Fibroblast of gingiva (primary cell): Measurements from ENCODE around the gene NAP1L1.

Experiments
- DNase-seq: peaks from one replicate; pipeline ENCODE4 v3.0.0-alpha.2; 2011; ENCODE audit warnings: low read depth

Gene NAP1L1

DNA sequence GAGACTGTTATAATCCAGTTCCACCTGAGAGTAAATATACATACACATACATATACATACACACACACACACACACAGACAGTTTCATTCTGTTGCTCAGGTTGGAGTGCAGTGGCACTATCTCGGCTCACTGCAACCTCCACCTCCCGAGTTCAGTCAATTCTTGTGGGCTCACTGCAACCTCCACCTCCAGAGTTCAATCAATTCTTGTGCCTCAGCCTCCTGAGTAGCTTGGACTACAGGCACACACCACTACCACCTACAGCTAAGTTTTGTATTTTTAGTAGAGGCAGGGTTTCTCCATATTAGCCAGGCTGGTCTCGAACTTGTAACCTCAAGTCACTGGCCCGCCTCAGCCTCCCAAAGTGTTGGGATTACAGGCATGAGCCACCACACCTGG lies 44.0 kb downstream of the NAP1L1 start:
- no peak for DNase-seq

DNA sequence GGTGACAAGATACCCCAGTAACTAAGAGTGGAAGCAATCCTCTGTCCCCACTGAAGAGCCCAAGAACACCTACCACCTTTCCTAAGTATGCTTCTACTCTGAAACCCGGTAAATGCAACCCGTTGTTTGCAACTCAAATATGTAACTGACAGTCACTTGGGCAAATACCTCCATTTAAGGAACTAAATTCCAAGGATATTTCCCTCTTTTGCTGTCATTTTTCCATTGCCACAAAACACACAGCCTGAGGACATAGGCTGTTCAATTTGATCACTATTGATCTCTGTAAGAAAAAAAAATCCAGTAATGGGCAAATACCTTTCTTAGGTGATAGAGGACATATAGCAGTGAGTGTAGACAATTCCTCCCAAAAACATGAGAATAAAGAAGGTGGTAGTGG lies 46.3 kb downstream of the NAP1L1 start:
- no peak for DNase-seq

DNA sequence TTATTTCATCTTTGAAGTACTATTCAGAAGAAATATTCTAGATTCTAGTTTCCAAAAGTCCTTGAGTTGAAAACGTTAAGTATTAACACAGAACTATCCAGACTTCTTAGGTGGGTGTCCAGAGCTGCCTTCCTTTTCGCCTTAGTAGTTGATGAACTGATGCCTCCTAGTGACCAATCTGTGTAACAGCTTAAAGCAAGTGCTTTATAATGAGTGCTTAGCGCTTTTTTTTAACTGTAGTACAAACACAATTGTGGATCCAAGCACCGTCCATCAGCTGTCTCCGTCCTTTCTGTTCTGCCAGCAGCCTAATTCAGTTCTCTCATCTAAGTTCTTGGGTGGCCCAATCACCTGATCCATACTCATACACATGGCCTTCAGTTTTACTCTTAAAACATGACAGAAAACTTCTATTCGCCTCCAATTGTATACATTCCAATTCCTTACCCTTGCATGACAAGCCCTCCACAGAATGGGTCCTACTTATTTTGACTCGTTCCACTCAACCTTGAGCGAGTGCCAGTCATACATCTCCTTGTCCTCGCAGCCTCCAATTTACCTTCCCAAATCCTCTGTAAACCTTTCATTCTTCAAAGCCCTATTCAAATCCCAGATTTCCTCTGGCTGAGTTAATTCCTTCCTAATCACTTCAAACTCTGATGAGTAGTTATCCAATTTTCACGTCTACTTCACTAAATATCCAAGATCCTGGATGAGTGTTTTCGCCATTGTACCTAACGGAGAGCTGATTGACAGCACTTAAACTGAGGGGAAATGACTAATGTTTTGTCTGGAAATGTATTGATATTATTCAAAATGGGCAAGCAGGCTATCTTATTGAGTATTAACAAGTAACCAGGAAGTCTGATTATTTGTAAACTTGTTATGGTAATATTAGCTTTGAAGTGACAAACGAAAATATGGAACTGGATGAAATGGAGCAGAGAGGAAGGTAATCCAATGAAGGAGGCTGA lies 47.1 kb downstream of the NAP1L1 start:
- peak; percentile 81 for DNase-seq

DNA sequence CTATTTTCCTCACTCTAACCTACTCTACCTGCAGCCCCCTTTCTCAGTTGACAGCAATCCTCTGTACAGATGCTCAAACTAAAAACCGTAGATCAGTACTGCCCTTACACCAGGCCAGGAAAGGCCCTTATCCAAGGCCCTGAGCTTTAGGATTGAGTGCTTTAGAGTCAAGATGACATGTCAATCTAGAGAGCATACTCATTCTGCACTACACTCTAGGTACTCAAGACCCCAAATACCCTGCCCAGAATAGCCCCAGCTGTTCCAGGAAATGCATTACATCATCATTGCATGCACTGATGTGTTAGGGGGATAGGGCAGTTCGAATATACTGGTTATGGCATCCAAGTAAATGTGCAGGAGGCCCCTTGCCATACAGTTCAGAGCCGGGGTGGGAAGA lies 49.4 kb downstream of the NAP1L1 start:
- no peak for DNase-seq

DNA sequence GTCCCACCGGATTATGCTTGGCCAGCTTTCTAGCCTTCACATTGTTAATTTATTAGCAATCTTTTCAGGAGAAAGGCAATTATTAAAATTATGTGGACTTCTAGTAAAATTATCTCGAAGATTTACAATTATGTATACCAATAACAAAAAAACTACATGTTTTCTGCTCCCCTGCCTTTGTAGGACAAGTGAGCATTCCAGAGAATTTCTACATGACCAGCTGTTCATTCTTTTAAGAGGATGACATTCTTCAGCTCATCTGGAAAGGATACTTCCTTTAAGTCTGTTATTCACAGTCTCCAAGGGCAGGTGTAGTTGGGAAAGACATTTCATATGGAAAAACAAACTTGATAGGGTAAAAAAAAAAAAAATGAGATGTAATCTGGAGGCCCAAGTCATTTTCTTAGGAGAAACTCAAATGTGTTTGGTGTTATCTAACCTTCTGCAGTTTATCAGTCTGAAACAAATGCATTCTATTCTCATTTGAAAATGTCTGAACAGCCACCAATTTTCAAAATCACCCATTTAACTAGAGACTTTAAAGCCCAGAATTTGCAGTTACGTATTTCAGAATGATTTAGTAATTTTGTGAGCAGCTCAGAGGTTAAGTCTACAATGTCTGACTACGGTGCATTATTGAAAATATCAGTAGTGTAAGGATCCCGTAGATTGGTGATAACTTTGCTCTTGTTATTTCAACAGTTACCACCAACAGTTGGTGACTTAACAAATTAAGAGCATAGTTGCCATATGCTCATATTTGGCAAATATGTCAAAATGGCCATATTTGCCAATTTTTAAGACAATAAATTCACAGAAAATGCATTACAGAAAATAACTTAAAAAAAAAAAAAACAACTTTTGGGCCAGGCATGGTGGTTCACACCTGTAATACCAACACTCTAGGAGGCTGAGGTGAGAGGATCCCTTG lies 51.1 kb downstream of the NAP1L1 start:
- DNase-seq, result peak; percentile 60

DNA sequence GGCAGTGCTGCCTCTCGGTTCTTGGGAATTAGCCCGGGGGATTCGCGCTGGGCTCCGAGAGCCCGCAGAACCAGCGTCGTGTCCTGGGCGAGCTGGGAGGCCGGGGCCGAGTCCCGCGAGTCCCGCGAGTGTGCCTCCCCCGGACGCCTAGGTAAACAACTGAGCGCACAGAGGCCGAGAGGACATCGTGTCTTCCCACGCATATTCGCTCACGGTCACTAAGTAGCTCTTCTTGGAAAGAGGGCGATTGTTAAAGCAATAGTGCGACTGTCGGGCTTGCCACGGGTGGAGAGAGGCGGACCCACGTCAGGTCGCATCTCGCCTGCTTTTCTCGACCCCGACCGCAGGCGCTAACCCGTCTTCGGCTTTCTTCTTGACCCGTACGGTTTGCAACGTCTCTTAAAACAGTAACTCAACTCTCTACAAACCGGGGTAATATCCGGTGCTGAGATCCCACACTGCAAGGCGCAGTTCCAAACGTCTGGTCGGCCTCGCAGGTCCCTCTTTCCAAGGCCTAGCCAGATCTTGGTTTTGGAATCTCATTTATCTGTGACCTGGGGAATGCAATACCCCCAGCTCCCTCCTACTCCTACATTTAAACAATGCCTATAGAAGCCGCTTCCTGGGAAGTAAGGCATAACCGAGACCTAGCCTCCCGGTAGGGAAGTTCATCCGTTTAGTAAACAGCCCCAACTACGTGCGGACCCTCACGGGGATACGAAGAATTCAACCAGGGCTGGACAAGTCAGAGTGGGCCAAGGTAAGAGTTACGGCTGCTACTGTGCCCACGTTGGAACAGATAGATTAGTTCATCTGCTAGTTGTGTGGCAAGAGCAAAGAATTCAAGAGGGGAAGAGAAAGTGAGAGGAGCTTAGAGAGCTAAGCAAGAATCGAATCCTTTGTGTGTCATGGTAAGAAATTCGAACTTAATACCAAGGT lies 52.2 kb downstream of the NAP1L1 start:
- peak; percentile 61 for DNase-seq

DNA sequence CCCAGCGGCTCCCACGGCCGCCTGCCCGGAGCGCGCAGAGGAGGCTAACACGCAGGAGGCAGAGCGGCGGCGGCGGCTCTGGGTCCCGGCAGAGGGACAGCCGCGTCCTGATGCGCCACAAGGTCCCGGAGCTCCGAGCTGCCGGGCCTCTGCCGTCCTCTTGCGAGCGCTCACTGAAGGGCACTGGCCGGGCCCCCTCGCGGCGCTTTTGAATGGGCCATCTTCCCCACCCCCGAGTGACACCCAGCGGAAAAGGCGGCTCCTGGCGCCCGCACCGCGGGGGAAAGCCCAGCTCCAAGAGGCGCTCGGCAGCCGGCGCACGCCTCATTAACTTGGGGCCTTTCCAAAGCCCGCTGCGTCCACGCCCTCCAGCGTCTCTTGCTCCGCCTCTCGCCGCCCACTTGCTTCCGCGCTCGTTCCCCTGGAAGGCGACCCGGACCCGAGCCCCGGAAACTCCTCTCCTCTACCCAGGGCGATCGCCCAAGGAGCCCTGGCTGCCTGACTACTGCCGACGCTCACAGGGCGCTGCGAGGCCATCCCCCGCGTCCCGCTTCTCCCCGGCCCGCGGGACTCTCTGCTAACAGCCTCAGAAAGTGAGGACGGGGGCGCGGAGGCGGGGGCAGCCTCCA lies 53.0 kb downstream of the NAP1L1 start, which contains the start of gene PHLDA1:
PHLDA1 (minus strand) TSS at position 363 of the 629 bp plus-strand sequence.
- DNase-seq, result peak; percentile 99

DNA sequence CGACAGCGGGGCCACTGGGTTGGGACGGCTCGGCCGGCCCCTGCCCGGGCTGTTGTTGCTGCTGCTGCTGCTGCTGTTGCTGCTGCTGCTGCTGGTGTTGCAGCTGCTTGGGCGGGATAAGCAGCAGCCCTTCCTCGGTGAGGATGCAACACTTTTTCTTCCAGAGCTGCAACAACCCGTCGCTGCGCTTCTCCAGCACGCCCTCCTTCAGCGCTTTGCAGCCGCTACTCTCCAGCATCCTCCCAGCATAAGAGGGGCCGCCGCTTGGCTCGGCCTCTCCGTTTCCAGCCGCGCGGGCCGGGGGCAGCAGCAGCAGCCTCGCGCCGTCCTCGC lies 53.4 kb downstream of the NAP1L1 start:
- no peak for DNase-seq

DNA sequence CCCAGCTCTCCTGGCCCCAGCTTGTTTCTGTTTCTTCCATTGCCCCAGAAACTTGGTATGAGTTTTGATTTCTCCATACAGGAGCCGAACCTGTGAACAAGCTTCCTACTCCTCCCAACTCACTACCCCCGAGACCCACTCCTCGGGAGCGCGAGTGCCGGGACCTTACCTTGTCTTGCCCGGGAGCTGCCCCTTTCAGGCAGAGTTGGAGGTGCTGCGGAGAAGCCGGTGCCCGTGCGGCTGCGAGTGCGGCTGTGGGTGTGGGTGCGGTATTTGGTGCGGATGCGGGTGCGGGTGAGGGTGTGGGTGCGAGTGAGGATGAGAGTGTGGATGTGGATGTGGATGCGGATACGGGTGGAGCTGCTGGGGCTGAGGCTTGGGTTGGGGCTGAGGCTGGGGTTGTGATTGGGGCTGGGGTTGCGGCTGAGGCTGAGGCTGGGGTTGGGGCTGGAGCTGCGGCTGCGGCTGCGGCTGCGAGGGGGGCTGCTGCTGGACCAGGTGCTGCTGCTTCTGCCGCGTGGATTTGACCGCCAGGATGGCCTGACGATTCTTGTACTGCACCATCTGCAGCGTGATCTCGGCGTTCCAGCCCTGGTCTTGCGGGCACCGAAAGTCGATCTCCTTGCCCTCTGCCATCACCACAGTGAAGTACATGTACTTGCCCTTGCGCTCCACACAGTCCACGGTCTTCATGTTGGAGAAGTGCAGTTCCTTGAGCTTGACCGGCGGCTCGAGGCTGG lies 54.0 kb downstream of the NAP1L1 start:
- DNase-seq, result peak; percentile 57

DNA sequence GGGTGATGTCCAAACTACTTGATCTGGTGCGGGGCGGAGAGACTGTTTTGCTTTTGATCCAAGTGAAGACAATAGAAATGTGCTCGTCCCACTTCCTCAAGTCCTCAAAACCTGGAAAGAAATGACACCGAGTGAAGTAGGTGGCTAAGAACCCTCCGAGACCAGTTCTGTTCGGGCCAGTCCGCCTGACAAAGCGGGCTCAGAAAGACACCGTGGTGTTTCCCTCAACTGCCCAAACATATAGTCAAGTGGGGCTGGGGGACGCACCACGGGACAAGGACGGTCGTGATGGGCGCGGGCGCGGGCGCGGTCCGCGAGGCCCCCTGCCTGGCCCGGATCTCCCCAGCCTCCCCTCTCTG lies 54.5 kb downstream of the NAP1L1 start:
- DNase-seq, result peak; percentile 44

DNA sequence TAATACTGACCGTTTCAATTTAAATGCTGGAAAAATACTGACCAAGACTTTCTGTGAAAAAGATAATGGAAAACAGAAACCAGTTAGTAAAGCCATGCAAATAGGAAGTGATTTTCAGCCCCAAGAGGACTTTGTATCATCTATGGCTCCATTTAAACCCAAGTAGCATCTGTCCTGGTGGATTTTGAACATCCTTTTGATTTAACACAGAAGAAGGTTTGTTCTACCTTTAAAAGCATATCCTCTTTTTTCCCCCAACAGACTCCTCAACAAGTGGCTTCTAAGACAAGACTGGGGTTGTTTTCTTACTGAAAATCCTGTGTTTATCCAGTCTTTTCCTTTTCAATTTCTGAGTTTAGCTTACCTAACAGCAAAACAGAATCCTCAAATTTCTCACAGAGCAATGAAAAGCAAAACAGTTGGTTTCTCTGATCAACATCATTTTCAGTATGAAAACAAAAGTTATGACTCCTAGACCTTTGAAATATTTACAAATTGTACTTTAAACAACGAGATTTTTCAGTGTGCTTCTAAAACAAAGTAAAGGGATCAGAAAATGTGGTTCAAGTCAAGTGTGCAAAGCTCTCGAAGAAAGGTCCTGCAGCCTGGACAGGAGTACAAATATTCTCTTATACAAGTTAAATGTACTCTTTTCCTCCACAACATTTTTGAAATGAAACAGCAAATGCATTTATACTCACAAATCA lies 55.8 kb downstream of the NAP1L1 start:
- no peak for DNase-seq

DNA sequence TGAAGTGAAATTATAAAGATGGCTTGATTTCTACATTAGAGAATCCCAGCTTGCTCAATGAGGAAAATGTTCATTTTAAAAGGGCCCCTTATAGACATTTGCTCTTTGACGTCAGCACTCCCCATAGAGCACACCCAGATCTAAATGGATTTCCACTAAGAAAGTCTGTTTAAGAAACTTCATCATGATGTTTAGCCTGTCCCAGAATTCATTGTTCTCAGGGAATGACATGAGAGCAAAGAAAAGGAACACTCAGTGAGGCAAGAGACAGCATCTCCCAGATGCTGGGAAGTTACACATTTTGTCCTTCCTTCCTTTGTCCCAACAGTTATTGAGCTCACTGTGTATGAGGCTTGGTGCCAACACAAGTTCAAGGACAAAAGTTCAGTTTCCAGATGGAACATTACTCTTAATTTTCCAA lies 57.8 kb downstream of the NAP1L1 start:
- peak; percentile 72 for DNase-seq

DNA sequence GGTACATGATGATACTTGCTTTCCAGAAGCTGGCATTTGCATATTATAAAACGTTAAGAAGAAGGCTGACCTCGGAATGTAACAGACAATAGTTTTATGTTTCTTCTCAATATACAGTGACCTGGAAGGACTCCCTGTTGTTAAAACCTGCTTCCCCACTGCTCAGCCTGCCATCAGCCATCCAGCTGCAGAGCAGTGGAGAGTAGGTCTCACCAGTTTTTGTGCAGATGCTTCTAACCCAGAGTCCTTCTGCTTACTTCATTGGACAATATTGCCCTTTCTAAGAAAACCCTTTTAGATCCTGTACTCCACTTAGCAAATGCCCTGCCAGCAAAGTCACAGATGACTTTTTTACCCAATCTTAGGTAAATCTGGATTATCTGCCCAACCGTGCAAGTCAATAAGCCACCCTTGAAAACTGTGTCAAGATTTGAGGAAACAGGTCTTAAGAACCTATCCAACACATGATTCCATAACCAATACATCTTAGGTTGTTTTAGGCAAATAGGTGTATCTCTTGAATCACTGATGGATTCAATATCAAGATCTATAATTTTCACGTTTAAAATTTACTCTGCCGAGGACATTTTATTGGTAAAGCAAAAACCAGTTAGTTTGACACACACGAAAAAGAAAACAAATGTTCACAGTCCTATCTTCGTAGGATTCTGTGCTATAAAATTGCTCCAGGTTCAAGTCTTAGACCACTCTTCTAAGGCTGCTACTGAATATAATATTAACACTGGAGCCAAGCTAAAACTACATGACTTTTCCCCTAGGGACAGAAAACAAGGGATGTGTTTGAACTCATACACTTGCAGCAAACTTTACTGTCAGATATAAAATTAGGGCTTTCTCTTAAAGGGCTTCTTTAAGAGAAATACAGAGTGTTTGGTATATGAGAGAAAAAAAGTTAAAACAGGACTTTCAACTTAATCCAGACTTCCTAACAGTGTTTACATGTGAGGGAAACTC lies 58.6 kb downstream of the NAP1L1 start:
- peak; percentile 75 for DNase-seq

DNA sequence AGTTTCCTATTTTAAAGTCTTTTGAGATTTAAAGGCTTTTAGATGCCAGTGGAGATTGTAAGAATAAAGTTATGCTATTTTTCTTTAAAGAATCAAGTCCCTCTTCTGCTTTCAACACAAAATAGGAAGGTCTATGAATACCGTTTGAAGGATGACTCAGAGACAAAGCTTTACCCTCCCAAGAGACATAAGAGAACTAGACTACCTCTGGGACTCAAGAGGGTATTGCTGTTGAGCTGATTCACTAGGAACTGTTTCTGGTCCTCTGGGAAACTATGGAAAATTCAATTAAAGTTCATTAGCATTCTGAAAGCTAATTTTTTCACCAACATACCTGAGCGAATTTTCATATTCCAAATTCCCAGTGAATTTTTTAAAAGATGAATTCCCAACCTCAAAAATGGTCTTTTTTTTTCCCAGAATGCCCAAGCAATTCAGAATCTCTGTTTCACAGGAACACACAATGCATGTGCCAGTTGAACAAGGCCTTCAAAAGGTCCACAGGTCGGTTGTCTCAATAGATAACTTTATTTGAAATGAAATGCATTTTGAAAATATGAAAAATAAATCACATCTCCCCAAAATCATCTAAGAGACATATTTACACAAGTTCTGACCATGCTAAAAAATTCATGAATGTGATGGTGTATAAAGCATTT lies 59.4 kb downstream of the NAP1L1 start:
- DNase-seq, result peak; percentile 89

DNA sequence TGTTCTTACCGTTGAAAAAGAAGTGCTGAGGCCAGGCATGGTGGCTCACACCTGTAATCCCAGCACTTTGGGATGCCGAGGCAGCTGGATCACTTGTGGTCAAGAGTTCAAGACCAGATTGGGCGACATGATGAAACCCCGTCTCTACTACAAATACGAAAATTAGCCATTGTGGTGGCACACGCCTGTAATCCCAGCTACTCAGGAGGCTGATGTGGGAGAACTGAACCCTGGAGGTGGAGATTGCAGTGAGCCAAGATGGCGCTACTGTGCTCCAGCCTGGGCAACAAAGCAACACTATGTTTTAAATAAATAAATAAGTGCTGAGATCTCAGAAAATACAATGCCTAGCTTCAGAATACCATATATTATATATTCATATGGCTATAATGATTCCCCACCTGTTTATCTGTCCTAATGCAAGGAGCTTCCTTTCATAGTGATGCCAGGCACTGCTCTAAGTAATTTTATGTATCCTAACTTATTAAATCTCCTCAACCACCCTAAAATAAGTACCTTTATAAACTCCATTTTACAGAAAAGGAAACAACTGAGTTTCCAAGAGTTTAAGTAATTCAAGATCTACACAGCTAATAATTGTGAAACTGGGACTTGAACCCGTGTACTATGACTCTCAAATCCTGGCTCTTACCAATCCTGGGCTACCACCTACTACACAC lies 60.2 kb downstream of the NAP1L1 start:
- peak; percentile 35 for DNase-seq

DNA sequence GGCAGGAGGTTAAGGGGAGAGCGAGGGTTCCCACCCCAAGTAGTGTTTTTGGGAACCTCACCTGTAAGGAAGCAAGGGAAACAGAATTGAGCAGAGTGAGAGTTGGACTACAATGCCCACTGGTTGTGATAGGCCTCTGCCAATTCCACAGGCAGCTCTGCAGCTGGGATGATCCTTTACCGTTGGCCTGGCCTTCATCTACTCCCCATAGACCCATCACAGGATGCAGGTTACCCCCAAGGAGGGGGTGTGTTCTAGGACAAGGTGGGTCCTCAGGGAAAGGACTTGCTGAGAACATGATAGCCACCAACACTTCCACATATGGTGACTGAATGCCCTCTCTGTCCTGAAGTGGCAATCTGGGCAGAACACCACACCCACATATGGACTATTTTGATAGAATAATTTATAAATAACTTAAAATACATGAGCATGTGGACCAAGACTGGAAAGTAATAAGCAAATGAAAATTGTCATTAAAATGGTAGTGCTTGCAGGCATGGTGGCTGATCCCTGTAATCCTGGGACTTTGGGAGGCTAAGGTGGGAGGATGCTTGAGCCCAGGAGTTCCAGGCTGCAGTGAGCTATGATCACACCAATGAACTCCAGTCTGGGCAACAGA lies 61.3 kb downstream of the NAP1L1 start:
- no peak for DNase-seq

DNA sequence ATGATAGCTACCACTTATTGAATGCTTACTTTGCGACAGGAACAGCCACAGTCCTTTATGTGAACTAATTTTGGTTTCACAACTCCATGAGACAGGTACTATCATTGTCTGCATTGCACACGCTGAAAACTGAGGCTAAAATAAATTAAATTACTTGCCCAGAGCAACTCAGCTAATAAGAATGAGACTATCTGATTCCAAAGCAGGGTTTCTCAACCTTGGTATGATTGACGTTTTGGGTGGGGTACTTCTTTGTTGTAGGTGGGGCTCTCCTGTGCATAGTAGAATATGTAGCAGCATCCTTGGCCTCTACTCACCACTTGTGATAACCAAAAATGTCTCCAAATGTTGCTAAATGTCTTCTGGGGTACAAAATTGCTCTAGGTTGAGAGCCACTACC lies 62.0 kb downstream of the NAP1L1 start:
- DNase-seq, result no peak
